Measurements from ENCODE around the gene LAPTM5.
"Not testable (repeated sequence)": the region's sequence is repeated elsewhere in the genome, so short reads cannot be mapped to it uniquely, and the experiment has no call there.

Gene LAPTM5

DNA sequence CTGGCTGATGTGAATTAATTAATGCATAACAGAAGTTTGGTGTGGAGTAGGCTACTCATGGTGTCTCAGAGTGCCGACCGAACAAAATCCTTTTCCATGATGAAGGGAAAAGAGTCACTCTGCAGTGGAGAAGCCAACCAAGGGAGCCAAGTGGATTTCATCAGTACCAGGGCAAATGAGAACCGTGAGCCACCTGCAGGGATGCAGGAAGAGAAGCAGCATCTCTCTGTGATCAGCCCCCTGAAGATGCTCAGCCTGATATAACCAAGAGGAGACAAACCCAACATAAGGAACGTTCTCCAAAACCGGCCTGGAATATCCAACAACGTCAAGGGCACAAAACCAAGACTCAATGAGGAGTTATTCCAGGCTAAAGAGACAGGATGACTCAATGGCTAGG is 13.4 kb upstream of the LAPTM5 start:
- no peak for DNase-seq

- DNase-seq: no peak
Observed at GRCh38 chr1:30770150-30770549, 12.6 kb upstream of the LAPTM5 start.

- DNase-seq: no peak
Observed at GRCh38 chr1:30768830-30769718, 11.5 kb upstream of the LAPTM5 start.

GRCh38 chr1:30768159-30768829 is 10.7 kb upstream of the LAPTM5 start:
- no peak for DNase-seq

GRCh38 chr1:30766948-30767347 is 9.4 kb upstream of the LAPTM5 start:
- DNase-seq: not testable (repeated sequence)

DNA sequence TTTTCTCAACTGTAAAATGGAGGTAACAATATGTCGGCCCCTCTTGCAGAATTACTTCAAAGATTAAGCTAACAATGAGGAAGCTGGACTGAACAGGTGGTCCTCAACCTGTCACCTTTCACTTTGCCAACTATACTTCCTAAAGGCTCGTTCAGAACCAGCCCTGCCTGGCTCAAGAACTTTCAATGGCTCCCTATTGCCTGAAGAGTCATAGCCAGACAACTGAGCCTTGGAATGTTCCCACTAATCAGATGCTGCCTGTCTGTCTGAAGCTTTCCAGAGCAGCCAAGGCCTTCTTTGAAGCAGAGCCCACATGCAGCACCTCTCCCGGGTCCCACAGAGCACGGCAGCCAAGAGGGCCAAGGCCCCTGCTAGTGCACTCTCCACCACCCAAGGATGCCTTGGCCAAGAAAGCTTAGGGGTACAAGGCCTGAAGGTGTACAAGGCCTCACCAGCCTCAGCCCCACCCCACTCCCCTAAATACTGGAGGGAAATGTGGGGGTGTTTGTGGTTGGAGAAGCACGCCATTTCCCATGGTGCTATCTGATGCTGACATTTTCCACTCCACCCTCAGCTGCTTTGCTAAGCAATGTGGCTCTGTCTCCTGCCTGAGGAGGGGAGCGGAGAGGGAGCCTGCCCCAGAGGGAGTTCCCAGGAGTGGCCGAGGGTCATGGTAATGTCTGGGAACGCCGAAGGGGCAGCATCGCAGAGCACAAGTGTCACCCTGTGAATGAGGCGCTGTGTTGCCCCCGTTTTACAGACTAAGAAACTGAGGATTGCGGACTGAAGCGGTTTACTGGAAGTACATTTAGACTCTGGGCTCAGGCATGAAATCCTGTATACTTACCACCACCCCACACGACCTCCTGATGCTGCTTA is 8.2 kb upstream of the LAPTM5 start:
- no peak for DNase-seq

DNA sequence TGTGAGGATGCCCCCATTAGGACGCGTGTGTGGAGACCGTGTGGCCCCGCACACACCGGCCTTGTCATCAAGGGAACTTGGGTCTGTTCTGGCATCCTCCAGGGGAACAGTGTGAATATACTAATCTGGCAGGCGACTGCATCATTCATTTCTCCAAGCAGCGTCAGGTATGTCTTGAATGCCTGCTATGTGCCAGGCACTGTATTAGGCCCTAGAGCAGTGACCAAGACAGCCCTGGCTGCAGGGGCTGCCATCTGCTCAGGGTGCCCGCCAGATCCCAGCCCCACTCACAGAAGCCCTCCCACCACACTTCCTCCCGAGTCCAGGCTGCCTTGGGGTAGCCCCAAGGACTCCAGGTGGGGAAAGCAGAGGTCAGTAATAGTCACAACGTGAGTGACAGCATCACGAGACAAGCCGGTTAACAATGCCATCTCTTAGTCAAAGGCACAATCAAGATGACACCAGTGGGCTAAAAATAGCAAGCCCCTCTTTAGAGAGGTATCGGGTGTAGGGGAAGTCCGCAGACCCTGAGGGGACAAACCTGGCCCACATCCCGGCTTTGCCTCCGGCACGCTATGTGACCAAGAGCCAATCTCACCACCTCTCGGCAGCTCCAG is 7.5 kb upstream of the LAPTM5 start:
- DNase-seq: no peak

DNA sequence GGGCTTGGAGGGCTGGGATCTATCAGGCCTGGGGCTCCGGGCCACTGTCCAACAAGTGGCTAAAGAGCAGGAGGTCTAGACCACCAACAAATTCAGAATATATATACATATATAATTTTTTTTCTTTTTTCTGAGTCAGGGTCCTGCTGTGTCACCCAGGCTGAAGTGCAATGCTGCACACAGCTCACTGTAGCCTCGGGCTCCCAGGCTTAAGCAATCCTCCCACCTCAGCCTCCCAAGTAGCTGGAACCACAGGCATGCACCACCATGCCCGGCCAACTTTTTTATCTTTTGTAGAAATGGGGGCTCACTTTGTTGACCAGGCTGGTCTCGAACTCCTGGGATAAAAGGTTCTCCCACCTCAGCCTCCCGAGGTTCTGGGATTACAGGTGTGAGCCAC is 6.8 kb upstream of the LAPTM5 start:
- no peak for DNase-seq

- peak in 27 of 51 donors; percentile 21 to 77 (median 37) for DNase-seq
Observed at GRCh38 chr1:30763651-30764248, 6.2 kb upstream of the LAPTM5 start.

GRCh38 chr1:30762930-30763650 is 5.5 kb upstream of the LAPTM5 start:
- DNase-seq: peak in 4 of 51 donors; percentile 35 to 64 (median 48)

- no peak for DNase-seq
Observed at GRCh38 chr1:30762152-30762929, 4.8 kb upstream of the LAPTM5 start.

- DNase-seq: peak in 1 of 51 donors; percentile 20
Observed at GRCh38 chr1:30761381-30762151, 4.0 kb upstream of the LAPTM5 start.

GRCh38 chr1:30760596-30761324 is 3.2 kb upstream of the LAPTM5 start:
- DNase-seq: peak in 5 of 51 donors; percentile 19 to 34 (median 26)

GRCh38 chr1:30759718-30760281 is 2.2 kb upstream of the LAPTM5 start:
- DNase-seq: no peak

GRCh38 chr1:30758785-30759380 is 1.3 kb upstream of the LAPTM5 start:
- no peak for DNase-seq

DNA sequence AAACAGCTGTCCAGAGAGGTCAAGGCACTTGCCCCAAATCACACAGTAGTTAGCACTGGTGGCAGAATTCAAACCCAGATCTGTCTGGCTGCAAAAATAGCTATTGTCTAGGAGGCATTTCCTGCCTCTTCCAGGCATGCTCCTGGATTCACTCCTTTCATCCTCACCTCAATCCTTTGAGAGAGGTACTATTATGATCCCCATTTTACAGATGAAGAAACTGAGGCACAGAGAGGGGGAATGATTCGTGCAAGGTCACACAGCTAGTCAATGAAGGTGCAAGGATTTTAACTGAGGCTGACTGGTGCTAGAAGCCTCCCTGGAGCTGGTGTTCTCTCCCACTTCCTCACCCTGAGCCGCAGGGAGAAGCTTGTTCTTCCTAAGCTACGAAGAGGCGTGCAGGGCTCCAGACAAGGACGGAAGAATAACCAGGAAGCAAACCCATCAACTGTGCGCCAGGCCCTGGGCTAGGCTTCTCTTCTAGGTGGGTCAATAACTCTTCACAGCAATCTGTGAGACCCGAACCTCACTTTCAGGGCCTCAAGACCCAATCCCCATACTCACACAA is 631 bp upstream of the LAPTM5 start:
- no peak for DNase-seq

Data from hypothalamus (tissue), 51 donors.